GM19025 (cell line): ENCODE results near the gene KCNE1.
"Not testable (repeated sequence)": the region's sequence is repeated elsewhere in the genome, so short reads cannot be mapped to it uniquely, and the experiment has no call there.

Experiments used
- ATAC-seq: cut with Tn5 transposase; IDR thresholded peaks from one replicate; pipeline ENCODE4 v1.9.1; 2021; ENCODE audit warnings: mild to moderate bottlenecking, low read depth, moderate library complexity; ENCODE audit not compliant: unreplicated experiment

The KCNE1 gene

DNA sequence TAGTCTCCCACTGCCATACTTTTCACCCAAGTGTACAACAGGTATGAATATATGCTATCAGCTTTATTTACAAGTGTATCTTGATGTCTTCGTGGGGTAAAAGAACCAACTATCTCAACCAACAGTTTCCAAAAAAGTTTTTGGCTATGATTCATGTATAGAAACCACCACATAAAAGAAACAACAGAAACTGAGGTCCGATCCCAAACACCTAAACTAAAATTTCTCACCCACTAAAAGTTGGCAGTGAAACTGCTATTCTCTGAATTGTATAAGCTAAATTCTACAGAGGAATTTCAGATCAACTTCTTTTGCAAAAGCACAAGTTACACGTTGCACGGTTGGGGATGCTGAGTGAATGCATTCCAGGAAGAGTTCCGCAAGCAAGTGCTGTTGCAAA, 5.0 kb upstream of the KCNE1 start:
- ATAC-seq = no peak

DNA sequence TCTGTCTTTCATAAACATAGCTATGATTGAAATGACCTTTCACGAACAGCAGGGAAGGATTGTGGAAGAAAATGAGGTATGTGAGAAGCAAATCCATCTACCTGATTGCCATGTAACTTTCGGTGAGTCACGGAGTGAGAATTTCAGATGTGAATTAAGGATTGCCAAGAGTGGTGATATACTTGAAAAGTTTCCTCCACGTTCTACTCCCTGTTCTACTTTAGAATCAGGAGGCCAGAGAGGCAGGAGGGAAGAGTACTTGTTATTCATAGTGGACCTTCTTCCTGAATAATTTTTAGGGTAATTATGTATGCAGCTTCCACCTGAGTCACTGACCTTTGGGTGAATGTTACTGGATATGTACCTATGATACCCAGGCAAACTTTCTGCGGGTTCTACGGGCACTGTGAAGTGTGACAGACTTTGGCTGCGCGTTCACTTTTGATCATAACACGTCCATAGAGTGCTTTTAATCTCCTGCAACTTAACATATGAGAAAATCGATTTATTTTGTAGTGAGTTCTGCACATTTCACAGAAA, 2.6 kb upstream of the KCNE1 start:
- ATAC-seq = no peak

DNA sequence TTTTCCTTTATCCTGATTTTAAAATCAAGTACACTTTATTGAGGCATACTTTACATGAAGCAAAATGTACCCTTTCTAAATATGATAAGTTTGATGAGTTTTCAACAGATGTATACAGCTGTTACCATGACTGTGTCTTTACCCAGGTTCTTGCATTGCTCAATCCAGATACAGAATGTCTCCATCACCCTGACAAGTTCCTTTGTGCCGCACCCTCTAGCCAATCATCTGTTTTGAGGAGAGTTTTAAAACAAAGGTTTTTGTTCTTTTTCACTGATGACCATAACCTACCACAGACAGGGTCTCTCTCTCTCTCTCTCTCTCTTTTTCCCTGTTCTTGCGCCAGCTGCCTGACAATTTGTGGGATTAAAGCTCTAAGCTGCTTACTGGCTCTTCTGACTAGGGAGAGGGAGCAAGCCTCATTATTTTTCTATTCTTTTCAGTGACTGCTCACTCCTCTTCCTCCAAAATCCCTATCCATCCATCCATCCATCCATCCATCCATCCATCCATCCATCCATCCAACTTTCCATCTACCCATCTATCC, 1.2 kb upstream of the KCNE1 start:
- no peak for ATAC-seq

DNA sequence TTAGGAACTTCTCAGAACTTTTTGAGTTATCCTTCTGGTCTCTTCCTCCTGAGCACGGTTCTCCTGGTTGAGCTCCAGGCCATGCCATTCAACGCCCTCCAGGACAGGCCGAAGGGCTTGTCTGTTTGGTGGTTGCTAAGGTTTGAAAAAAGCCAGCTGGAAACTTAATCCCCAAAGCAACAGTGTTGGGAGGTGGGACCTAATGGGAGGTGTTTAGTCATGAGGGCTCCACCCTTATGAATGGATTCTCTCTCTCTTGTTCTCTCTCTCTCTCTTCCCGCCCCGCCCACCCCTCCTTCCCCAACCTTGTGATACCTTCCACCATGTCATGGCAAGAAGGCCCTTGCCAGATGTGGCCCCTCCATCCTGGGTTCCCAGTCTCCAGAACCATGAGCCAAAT, 829 bp downstream of the KCNE1 start:
- no peak for ATAC-seq

GRCh38 chr21:34510148-34511142, 1.6 kb downstream of the KCNE1 start:
- no peak for ATAC-seq

DNA sequence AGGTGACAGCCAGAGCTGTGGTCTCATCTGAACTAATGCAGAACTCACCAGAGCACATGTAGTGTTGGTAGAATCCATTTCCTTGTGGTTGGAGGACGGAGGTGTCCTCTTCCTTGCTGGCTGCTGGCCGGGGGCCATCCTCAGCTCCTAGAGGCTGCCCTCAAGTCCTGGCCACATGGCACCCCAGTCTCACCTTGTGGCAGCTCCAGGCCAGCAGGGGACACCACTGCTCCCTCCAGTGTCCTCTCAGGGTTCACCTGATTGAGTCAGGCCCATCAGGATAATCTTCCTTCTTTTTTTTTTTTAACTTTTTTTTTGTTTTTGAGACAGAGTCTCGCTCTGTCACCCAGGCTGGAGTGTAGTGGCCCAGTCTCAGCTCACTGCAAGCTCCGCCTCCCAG, 2.9 kb downstream of the KCNE1 start:
- no peak for ATAC-seq

- no peak for ATAC-seq
Measured at GRCh38 chr21:34504595-34504994, 7.4 kb downstream of the KCNE1 start.

GRCh38 chr21:34502480-34503106, 9.4 kb downstream of the KCNE1 start:
- no peak for ATAC-seq

- no peak for ATAC-seq
Measured at GRCh38 chr21:34501716-34502115, 10.3 kb downstream of the KCNE1 start.

- no peak for ATAC-seq
Measured at GRCh38 chr21:34500191-34500590, 11.8 kb downstream of the KCNE1 start.

GRCh38 chr21:34499116-34499515, 12.9 kb downstream of the KCNE1 start:
- no peak for ATAC-seq

GRCh38 chr21:34498623-34499022, 13.4 kb downstream of the KCNE1 start:
- ATAC-seq = no peak

- not testable (repeated sequence) for ATAC-seq
Measured at GRCh38 chr21:34483854-34484253, 28.2 kb downstream of the KCNE1 start.

- not testable (repeated sequence) for ATAC-seq
Measured at GRCh38 chr21:34483435-34483834, 28.6 kb downstream of the KCNE1 start.

- not testable (repeated sequence) for ATAC-seq
Measured at GRCh38 chr21:34467333-34467732, 44.7 kb downstream of the KCNE1 start.

DNA sequence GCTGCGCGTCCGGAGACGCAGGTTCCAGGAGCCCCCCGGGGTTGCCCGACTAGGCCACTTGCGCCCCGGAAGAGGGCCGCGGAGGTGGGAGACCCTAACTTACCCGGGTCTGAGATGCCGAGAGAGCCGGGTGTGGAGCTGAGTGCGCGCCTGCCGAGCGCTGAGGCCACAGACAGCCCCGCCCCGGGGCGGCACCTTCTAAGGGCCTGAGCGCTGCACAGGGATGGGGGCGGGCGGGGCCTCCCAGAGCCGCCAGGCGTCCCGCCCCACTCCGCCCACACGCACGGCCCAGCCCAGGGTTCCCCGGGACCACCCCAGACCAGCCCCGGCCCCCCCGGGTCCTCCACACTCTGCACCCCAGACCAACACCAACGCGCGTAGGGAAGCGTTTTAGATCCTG, 52.6 kb downstream of the KCNE1 start:
- ATAC-seq = not testable (repeated sequence)

DNA sequence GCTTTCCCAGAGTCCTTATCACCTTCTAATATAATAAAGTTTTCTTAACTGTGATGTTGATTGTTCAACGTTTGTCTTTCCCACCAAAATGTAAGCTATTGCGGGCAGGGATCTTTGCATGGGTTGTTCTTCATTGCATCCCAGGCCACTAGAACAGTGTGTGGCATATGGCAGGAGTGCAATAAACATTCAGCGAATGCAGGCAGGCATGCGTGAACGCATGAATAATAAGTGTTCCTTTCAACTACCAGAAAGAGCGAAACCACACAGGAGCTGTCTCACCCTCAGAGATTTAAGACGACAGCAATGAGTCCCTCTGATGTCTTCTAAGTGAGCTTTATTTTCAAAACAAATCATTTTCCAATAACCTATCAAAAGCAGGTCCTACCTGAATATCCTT, 53.7 kb downstream of the KCNE1 start:
- ATAC-seq = not testable (repeated sequence)

DNA sequence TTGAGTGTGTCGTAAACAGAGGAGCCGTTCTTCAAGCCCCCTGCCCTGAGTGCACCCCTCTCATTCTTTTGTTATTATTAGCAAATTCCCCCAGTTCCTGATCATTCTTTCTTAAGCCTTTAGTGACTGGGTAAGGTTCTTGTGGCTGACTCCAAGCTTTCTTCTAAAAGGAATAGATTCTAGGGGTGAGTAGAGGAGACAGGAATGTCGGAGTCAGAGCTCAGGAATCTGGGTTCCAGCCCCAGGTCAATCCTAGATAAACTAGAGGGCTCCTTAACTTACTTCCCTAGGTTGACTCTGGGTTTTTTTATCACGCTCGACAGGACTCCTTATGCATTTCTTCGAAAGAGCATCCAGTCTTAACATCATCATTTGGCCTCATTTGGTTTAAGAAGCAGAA, 55.8 kb downstream of the KCNE1 start:
- ATAC-seq = not testable (repeated sequence)

- not testable (repeated sequence) for ATAC-seq
Measured at GRCh38 chr21:34455628-34456027, 56.4 kb downstream of the KCNE1 start.

GRCh38 chr21:34447018-34447417, 65.0 kb downstream of the KCNE1 start:
- ATAC-seq = not testable (repeated sequence)

- ATAC-seq = not testable (repeated sequence)
Measured at GRCh38 chr21:34443486-34443885, 68.5 kb downstream of the KCNE1 start.
